SK-N-MC (cell line): ENCODE results near the gene SP6.

Experiments
- EZH2 ChIP-seq: fragments of 200-600 bp; sonication (generic); IDR thresholded peaks from one replicate; pipeline ENCODE4 v1.6.1; 2017; ENCODE audit warnings: antibody characterized with exemption
- FOXP2 ChIP-seq: optimal IDR thresholded peaks from 2 replicates; pipeline ENCODE3; 2011; ENCODE audit warnings: mild to moderate bottlenecking, moderate library complexity; ENCODE audit not compliant: insufficient read depth; ENCODE audit errors: extremely low read length, control extremely low read depth
- POLR2AphosphoS5 ChIP-seq: IDR thresholded peaks from 2 replicates; pipeline ENCODE4 v1.6.1; 2012; ENCODE audit warnings: mild to moderate bottlenecking, low read depth, low read length, borderline replicate concordance

DNA sequence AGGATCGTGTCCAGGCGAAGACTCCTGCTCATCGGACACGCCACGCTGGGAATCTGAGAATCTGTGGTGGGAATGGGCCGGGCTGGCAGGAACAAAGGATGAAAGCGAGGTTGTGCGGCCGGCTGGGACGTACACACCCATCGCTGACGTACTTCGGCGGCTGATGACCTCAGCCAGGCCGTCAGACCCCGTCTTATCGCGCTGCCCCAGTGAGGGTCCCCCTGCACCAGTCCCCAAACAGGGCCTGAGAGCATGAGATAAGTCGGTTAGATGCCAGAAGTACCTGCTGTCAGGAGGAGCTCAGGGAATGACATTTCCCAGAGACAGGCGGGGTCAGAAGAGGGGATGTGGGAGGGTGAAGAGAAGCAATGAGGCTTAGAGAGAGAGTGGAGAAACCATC lies 16.0 kb upstream of the SP6 start:
- TF ChIP-seq POLR2AphosphoS5 (no peak), EZH2 (no peak), FOXP2 (no peak)
